ENCODE measurements around the gene TRPM6.
"Not testable (repeated sequence)": the region's sequence is repeated elsewhere in the genome, so short reads cannot be mapped to it uniquely, and the experiment has no call there.

TRPM6 gene

DNA sequence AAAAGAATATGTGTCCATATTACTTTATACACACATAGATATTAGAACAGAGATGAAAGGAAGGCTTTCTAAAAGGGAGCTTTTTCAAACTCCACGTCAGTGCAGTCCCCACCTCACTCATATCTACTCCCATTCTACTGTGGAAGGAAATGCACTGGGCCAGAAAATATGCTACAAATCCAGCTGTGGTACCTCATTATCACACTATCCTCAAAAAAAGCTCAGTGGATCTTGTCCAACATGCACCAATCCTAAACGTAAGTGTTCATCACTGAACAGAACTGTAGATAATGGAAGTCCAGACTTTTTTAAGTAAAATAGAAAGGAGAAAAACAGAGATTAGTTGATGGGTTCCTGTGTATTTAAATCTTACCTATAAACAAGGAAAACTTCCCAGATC is 27.9 kb downstream of the TRPM6 start:
- no peak overlapping the region for H3K9ac ChIP-seq (ENCODE audit: low read depth in 1 of 2, low read length in 2 of 2)
- H3K4me1 ChIP-seq (ENCODE audit: control insufficient read depth in 2 of 2, insufficient read depth in 2 of 2, low read length in 2 of 2), result peaks cover 3 to 17% of the 10 kb centered on the region in 2 donors
- H3K27me3 ChIP-seq (ENCODE audit: control insufficient read depth in 2 of 2, insufficient read depth in 2 of 2, low read length in 2 of 2), result no peaks in the 10 kb centered on the region
- H3K27ac ChIP-seq (ENCODE audit: low read depth in 2 of 2, low read length in 2 of 2), result no peak overlapping the region
- H3K36me3 ChIP-seq (ENCODE audit: control insufficient read depth in 2 of 2, insufficient read depth in 2 of 2, low read length in 2 of 2), result no peaks in the 10 kb centered on the region
- H3K9me3 ChIP-seq (ENCODE audit: control insufficient read depth in 2 of 2, low read length in 2 of 2), result no peaks in the 10 kb centered on the region
- H3K4me3 ChIP-seq (ENCODE audit: low read length in 2 of 2), result no peak overlapping the region

DNA sequence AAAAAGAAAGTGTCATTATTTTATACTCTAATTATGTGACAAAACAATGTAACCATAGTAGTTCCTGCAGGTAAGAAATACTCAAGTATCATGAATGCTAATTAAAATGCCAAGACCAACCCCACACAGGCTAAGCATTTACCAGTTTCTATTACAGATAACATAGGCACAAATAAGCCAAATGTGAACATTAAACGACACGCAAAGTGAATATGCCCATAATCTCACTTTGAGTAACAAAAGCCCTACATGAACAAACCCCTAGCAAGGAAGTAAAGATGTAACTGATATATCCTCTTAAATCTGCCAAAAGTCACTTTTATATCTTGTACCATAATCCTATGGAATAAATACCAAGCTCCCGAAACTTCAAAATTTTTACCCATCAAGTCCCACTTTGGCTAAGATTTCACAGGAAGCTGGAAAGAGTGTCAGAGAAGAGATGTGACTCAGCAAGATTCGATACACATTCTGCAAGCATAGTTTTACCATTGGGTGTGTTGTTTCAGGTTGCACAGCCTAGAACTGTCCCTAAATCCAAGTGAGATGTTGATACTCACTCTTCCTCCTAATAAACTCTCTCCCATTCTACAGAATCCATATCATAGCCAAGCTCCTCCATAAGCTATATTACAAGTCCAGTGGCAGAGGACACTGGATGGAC is 28.8 kb downstream of the TRPM6 start:
- Histone ChIP-seq H3K9ac (ENCODE audit: low read depth in 1 of 2, low read length in 2 of 2) (no peak overlapping the region), H3K4me3 (ENCODE audit: low read length in 2 of 2) (no peak overlapping the region), H3K4me1 (ENCODE audit: control insufficient read depth in 2 of 2, insufficient read depth in 2 of 2, low read length in 2 of 2) (peaks cover 3 to 17% of the 10 kb centered on the region in 2 donors), H3K9me3 (ENCODE audit: control insufficient read depth in 2 of 2, low read length in 2 of 2) (no peaks in the 10 kb centered on the region), H3K36me3 (ENCODE audit: control insufficient read depth in 2 of 2, insufficient read depth in 2 of 2, low read length in 2 of 2) (no peaks in the 10 kb centered on the region), H3K27me3 (ENCODE audit: control insufficient read depth in 2 of 2, insufficient read depth in 2 of 2, low read length in 2 of 2) (no peaks in the 10 kb centered on the region), H3K27ac (ENCODE audit: low read depth in 2 of 2, low read length in 2 of 2) (no peak overlapping the region)

DNA sequence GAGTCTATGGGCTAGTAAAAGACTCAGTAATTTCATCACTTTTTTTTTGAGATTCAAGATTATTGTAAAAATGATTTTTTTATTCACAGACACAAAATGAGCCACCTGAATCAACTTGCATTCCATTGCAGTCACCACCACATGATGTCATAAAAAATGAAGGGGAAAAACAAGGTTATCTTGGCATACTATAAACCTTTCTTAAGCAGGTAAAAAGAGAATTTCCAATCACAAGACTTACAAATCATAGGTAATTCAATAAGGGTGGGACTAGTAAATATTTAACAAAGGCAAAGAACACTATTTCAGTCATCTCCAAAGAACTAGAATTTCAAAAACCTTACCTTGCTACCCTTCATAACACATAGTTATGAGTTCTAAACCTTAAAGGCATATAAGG is 30.7 kb downstream of the TRPM6 start:
- H3K9me3 ChIP-seq (ENCODE audit: control insufficient read depth in 2 of 2, low read length in 2 of 2), result no peaks in the 10 kb centered on the region
- no peaks in the 10 kb centered on the region for H3K36me3 ChIP-seq (ENCODE audit: control insufficient read depth in 2 of 2, insufficient read depth in 2 of 2, low read length in 2 of 2)
- no peak overlapping the region for H3K27ac ChIP-seq (ENCODE audit: low read depth in 2 of 2, low read length in 2 of 2)
- no peak overlapping the region for H3K9ac ChIP-seq (ENCODE audit: low read depth in 1 of 2, low read length in 2 of 2)
- no peak overlapping the region for H3K4me3 ChIP-seq (ENCODE audit: low read length in 2 of 2)
- peaks cover 3 to 14% of the 10 kb centered on the region in 2 donors for H3K4me1 ChIP-seq (ENCODE audit: control insufficient read depth in 2 of 2, insufficient read depth in 2 of 2, low read length in 2 of 2)
- no peaks in the 10 kb centered on the region for H3K27me3 ChIP-seq (ENCODE audit: control insufficient read depth in 2 of 2, insufficient read depth in 2 of 2, low read length in 2 of 2)

DNA sequence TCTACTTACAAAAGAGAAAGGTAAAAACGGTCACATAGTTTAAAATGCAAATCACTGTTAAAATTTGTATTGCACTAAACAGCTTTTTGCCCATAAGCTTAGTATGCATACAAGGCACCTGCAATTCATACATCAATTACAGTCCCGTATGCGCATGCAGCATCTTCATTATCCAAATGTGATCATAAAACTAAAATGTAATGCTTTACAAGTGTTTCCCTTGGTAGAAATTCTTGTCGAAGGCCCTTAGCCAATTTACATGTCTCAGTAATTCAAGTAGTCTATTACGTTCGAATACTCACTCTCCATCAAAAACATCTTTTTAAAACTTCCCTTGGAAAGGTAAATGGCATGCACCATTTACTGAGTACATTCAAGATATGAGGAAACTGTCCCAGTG is 32.6 kb downstream of the TRPM6 start:
- Histone ChIP-seq H3K4me3 (ENCODE audit: low read length in 2 of 2) (no peak overlapping the region), H3K9me3 (ENCODE audit: control insufficient read depth in 2 of 2, low read length in 2 of 2) (no peaks in the 10 kb centered on the region), H3K27ac (ENCODE audit: low read depth in 2 of 2, low read length in 2 of 2) (no peak overlapping the region), H3K27me3 (ENCODE audit: control insufficient read depth in 2 of 2, insufficient read depth in 2 of 2, low read length in 2 of 2) (no peaks in the 10 kb centered on the region), H3K9ac (ENCODE audit: low read depth in 1 of 2, low read length in 2 of 2) (no peak overlapping the region), H3K36me3 (ENCODE audit: control insufficient read depth in 2 of 2, insufficient read depth in 2 of 2, low read length in 2 of 2) (no peaks in the 10 kb centered on the region), H3K4me1 (ENCODE audit: control insufficient read depth in 2 of 2, insufficient read depth in 2 of 2, low read length in 2 of 2) (peaks cover 0 to 7% of the 10 kb centered on the region in 2 donors)

DNA sequence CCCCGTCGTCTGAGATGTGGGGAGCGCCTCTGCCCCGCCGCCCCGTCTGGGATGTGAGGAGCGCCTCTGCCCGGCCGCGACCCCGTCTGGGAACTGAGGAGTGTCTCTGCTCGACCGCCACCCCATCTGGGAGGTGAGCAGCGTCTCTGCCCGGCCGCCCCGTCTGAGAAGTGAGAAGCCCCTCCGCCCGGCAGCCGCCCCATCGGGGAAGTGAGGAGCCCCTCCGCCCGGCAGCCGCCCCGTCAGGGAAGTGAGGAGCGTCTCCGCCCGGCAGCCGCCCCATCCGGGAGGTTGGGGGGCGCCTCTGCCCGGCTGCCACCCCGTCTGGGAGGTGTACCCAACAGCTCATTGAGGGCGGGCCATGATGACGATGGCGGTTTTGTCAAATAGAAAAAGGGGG is 34.7 kb downstream of the TRPM6 start:
- not testable (repeated sequence) for H3K27ac ChIP-seq (ENCODE audit: low read depth in 2 of 2, low read length in 2 of 2); H3K9me3 ChIP-seq (ENCODE audit: control insufficient read depth in 2 of 2, low read length in 2 of 2); H3K27me3 ChIP-seq (ENCODE audit: control insufficient read depth in 2 of 2, insufficient read depth in 2 of 2, low read length in 2 of 2); H3K9ac ChIP-seq (ENCODE audit: low read depth in 1 of 2, low read length in 2 of 2); H3K36me3 ChIP-seq (ENCODE audit: control insufficient read depth in 2 of 2, insufficient read depth in 2 of 2, low read length in 2 of 2); H3K4me3 ChIP-seq (ENCODE audit: low read length in 2 of 2)
- peaks cover 0 to 10% of the 10 kb centered on the region in 2 donors for H3K4me1 ChIP-seq (ENCODE audit: control insufficient read depth in 2 of 2, insufficient read depth in 2 of 2, low read length in 2 of 2)

DNA sequence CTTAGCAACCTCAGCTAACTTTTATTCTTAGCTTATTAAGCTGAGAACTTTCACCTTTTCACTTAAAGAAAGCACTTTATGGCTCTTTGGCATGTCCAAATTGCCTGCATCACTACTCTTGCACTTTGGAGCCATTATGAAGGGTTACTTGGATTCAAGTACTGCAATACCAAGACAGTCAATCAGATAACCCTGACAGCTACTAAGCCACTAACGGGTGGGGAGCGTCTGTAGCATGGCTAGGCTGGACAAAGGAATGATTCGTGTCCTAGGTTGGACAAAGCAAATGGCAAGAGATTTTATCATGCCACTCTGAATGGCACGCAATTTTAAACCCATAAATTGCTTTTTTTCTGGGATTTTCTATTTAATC is 39.6 kb downstream of the TRPM6 start:
- Histone ChIP-seq H3K27ac (ENCODE audit: low read depth in 2 of 2, low read length in 2 of 2) (peak overlapping the region; percentile 2 to 14), H3K36me3 (ENCODE audit: control insufficient read depth in 2 of 2, insufficient read depth in 2 of 2, low read length in 2 of 2) (no peaks in the 10 kb centered on the region), H3K27me3 (ENCODE audit: control insufficient read depth in 2 of 2, insufficient read depth in 2 of 2, low read length in 2 of 2) (no peaks in the 10 kb centered on the region), H3K9me3 (ENCODE audit: control insufficient read depth in 2 of 2, low read length in 2 of 2) (no peaks in the 10 kb centered on the region), H3K4me1 (ENCODE audit: control insufficient read depth in 2 of 2, insufficient read depth in 2 of 2, low read length in 2 of 2) (peaks cover 0 to 5% of the 10 kb centered on the region in 2 donors), H3K4me3 (ENCODE audit: low read length in 2 of 2) (peak overlapping the region in 1 of 2 donors; percentile 27), H3K9ac (ENCODE audit: low read depth in 1 of 2, low read length in 2 of 2) (no peak overlapping the region)

DNA sequence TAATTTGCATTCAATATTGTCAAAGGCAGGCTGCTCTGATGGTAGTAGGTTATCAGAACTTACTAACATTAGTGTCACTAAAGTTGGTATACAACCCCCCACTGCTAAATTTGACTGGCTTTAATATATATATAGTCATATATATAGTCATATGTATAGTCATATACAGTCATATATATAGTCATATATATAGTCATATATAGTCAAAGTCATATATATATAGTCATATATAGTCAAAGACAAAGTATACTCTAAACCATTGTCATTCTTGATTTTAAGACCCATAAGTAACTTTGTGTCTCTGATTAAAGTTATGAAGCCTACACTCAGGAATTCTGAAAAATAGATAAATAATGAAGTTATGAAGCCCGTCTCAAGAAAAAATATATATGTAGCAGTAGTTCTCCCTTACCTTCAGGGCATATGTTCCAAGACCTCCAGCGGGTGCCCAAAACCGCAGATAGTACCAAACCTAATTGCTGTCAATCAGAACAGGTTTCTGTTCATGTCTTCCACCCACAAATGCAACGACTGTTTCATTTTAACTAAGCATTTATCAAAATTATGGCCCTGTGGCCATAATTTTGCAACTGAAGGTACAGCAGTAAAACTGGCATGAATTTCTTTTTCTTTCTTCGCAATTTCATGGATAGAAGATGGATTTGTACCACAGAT is 40.1 kb downstream of the TRPM6 start:
- no peaks in the 10 kb centered on the region for H3K9me3 ChIP-seq (ENCODE audit: control insufficient read depth in 2 of 2, low read length in 2 of 2)
- H3K4me1 ChIP-seq (ENCODE audit: control insufficient read depth in 2 of 2, insufficient read depth in 2 of 2, low read length in 2 of 2), result peaks cover 0 to 5% of the 10 kb centered on the region in 2 donors
- no peaks in the 10 kb centered on the region for H3K36me3 ChIP-seq (ENCODE audit: control insufficient read depth in 2 of 2, insufficient read depth in 2 of 2, low read length in 2 of 2)
- H3K27ac ChIP-seq (ENCODE audit: low read depth in 2 of 2, low read length in 2 of 2), result peak overlapping the region in 1 of 2 donors; percentile 2
- no peak overlapping the region for H3K9ac ChIP-seq (ENCODE audit: low read depth in 1 of 2, low read length in 2 of 2)
- no peaks in the 10 kb centered on the region for H3K27me3 ChIP-seq (ENCODE audit: control insufficient read depth in 2 of 2, insufficient read depth in 2 of 2, low read length in 2 of 2)
- H3K4me3 ChIP-seq (ENCODE audit: low read length in 2 of 2), result peak overlapping the region in 1 of 2 donors; percentile 51

DNA sequence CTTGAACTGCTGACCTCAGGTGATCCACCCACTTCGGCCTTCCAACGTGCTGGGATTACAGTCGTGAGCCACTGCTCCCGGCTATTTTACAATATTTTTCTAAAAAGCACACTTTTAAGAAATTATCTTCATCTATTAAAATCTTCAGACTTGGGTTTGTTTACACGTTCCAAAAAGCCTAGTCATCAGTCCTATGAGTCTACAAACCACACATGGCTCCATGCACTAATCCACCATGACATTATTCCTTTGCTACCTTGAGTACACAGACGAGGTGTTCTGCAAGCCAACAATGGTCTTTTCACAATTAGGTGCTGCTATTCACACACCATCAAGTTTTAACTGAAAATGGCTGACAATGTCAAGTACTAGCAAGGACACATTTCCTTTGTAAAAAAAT is 41.0 kb downstream of the TRPM6 start:
- H3K4me1 ChIP-seq (ENCODE audit: control insufficient read depth in 2 of 2, insufficient read depth in 2 of 2, low read length in 2 of 2), result peaks cover 0 to 5% of the 10 kb centered on the region in 2 donors
- H3K4me3 ChIP-seq (ENCODE audit: low read length in 2 of 2), result peak overlapping the region in 1 of 2 donors; percentile 51
- no peaks in the 10 kb centered on the region for H3K9me3 ChIP-seq (ENCODE audit: control insufficient read depth in 2 of 2, low read length in 2 of 2)
- H3K36me3 ChIP-seq (ENCODE audit: control insufficient read depth in 2 of 2, insufficient read depth in 2 of 2, low read length in 2 of 2), result no peaks in the 10 kb centered on the region
- no peaks in the 10 kb centered on the region for H3K27me3 ChIP-seq (ENCODE audit: control insufficient read depth in 2 of 2, insufficient read depth in 2 of 2, low read length in 2 of 2)
- H3K27ac ChIP-seq (ENCODE audit: low read depth in 2 of 2, low read length in 2 of 2), result no peak overlapping the region
- H3K9ac ChIP-seq (ENCODE audit: low read depth in 1 of 2, low read length in 2 of 2), result no peak overlapping the region

DNA sequence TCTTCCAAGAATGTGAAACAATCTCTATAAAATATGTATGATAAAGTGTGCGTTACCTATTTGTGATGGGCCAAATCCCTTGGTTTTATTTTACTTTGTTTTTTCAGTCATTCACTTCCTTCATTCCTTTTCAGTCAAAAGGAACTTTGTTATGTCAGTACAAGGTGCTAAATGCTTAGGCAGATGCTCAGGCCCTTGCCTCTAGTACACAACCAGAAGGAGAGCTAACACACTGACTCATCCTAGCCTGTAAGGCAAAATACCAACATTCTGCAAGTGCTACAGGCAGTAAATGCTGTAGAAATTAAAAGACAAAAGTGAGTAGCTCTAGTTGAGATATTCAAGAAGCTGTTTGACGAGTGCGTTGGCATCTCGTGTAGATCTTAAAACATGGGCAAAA is 49.4 kb downstream of the TRPM6 start:
- no peaks in the 10 kb centered on the region for H3K27me3 ChIP-seq (ENCODE audit: control insufficient read depth in 2 of 2, insufficient read depth in 2 of 2, low read length in 2 of 2)
- no peaks in the 10 kb centered on the region for H3K9me3 ChIP-seq (ENCODE audit: control insufficient read depth in 2 of 2, low read length in 2 of 2)
- H3K36me3 ChIP-seq (ENCODE audit: control insufficient read depth in 2 of 2, insufficient read depth in 2 of 2, low read length in 2 of 2), result peaks cover 0 to 3% of the 10 kb centered on the region in 2 donors
- H3K27ac ChIP-seq (ENCODE audit: low read depth in 2 of 2, low read length in 2 of 2), result peak overlapping the region in 1 of 2 donors; percentile 36
- no peak overlapping the region for H3K9ac ChIP-seq (ENCODE audit: low read depth in 1 of 2, low read length in 2 of 2)
- no peak overlapping the region for H3K4me3 ChIP-seq (ENCODE audit: low read length in 2 of 2)
- H3K4me1 ChIP-seq (ENCODE audit: control insufficient read depth in 2 of 2, insufficient read depth in 2 of 2, low read length in 2 of 2), result peaks cover 0 to 7% of the 10 kb centered on the region in 2 donors

DNA sequence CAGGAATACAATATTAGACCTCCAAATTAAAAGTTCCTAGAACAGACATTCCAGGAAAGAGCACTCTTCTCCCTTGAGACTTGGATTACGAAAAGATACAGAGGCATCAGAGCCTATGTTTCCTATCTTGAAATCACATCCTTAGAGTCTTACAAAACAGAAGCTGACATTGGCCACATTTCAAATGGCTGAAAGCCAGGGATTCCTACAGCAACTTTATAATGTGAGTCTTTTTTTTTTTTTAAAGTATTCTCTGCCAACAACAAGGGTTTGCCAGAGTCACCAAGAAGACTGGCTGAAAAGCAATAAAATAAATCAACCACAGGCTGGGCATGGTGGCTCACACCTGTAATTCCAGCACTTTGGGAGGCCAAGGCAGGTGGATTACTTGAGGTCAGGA is 63.1 kb downstream of the TRPM6 start:
- no peak overlapping the region for H3K4me3 ChIP-seq (ENCODE audit: low read length in 2 of 2)
- peaks cover 0 to 5% of the 10 kb centered on the region in 2 donors for H3K36me3 ChIP-seq (ENCODE audit: control insufficient read depth in 2 of 2, insufficient read depth in 2 of 2, low read length in 2 of 2)
- peak overlapping the region in 1 of 2 donors; percentile 6 for H3K27ac ChIP-seq (ENCODE audit: low read depth in 2 of 2, low read length in 2 of 2)
- H3K4me1 ChIP-seq (ENCODE audit: control insufficient read depth in 2 of 2, insufficient read depth in 2 of 2, low read length in 2 of 2), result no peaks in the 10 kb centered on the region
- no peak overlapping the region for H3K9ac ChIP-seq (ENCODE audit: low read depth in 1 of 2, low read length in 2 of 2)
- no peaks in the 10 kb centered on the region for H3K27me3 ChIP-seq (ENCODE audit: control insufficient read depth in 2 of 2, insufficient read depth in 2 of 2, low read length in 2 of 2)
- no peaks in the 10 kb centered on the region for H3K9me3 ChIP-seq (ENCODE audit: control insufficient read depth in 2 of 2, low read length in 2 of 2)

Data from mucosa of rectum (tissue), 2 donors.